NCI-H2227 treated with DMSO at 0.1 percent for 48 hours (cell line): ENCODE measurements around the gene SMIM32.

ENCODE experiments used
- DNase-seq: peaks from one replicate; lab custom pipeline; 2025; lab: John Stamatoyannopoulos, UW

SMIM32 gene

DNA sequence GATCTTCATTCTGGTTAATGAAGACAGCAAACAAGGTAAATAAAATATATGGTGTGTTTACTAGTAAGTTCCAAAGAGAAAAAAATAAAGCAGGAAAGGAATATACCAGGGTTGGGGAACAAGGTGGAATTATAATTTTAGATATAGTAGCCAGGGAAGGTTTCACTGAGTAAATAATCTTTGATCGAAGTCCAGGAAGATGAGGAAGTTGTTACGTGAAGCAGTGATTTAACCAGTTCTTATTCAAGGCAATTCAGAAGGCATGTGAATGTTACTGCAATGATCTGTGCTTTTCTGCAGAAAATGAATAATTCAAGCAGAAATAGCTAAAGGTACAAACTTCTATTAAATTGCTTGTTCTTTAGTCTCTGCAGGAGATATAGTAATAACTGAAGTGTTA is 6.2 kb downstream of the SMIM32 start:
- DNase-seq, result no peak

GRCh38 chr5:136185974-136186665 is 6.8 kb downstream of the SMIM32 start:
- DNase-seq, result no peak

DNA sequence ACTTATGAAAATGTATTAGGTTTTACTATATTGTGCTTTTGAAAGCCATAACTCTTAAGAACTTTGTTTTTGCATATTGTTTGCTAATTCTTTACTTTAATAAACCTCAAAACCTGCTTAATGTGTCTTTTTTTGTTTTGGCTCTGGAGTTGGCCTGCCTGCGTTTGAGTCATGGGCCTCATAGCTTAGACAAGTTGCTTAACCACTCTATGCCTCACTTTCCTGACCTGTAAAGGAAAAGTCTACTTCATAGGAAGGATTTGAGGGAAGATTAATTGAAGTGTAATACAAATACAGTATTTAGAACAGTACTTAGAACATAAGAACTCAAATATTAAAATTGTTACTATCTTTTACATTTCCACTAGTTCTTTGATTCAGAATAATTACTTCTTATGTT is 10.3 kb downstream of the SMIM32 start:
- DNase-seq, result no peak

- DNase-seq, result peak; percentile 20
These were observed 18.8 kb downstream of the SMIM32 start for GRCh38 chr5:136174021-136174659.

DNA sequence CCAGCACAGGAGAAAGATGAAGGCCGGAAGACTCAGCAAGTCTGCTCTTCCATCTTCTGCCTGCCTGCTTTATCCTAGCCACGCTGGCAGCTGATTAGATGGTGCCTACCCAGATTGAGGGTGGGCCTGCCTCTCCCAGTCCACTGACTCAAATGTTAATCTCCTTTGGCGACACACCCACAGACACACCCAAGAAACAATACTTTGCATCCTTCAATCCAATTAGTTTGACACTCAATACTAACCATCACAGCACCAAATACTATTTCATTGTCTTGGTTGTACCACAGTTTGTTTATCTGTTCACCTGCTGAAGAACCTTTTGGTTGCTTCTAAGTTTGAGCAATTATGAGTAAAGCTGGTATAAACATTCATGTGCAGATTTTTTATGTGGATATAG is 23.7 kb downstream of the SMIM32 start:
- no peak for DNase-seq

DNA sequence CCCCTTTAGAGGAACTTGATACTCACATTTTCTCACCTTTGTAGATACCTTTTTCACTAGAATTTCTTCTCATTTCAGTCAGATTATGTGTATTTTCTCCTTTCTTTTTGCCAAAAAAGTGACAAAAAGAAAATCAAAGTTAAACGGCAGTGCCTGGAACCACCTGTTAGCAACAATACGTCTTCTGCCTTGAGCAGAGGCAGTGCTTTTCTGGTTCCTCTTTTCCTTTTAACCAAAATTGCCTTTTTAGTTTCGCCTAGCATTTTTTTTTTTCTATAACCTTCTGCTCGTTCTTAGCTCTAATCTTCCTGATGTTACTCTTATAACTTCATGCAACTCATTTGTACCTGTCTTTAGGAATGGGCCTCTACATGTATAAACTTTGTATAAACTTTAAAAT is 26.1 kb downstream of the SMIM32 start:
- no peak for DNase-seq

DNA sequence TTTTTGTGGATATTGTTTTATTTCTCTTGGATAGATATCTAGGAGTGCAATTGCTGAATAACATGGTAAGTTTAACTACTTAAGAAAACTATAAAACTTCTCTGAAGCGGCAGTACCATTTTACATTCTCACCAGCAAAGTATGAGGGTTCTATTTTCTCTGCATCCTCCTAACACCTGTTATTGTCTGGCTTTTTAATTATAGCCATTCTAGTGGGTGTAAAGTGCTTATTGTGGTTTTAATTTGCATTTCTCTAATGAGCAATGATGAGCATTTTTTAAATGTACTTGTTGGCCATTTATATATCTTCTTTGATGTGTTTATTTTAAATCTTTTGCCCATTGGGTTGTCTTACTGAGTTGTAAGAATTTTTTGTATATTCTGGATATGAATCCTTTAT is 28.7 kb downstream of the SMIM32 start:
- no peak for DNase-seq

DNA sequence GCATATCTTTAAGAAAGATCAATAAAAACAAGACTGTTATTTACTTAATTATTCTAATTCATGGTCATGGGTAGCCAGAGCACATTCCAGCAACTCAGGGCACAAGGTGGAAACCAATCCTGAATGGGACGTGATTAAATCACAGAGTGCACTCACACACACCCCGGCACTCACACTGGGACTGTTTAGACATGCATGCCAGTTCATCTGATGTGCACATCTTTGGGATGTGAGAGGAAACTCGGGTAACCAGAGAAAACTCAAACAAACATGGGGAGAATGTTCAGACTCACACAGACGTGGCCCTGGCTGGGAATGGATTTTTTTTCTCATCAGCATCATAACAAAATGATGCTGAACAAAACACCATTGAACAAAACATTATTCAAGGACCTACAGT is 31.0 kb downstream of the SMIM32 start:
- DNase-seq, result no peak

GRCh38 chr5:136159457-136159856 is 33.5 kb downstream of the SMIM32 start:
- no peak for DNase-seq

DNA sequence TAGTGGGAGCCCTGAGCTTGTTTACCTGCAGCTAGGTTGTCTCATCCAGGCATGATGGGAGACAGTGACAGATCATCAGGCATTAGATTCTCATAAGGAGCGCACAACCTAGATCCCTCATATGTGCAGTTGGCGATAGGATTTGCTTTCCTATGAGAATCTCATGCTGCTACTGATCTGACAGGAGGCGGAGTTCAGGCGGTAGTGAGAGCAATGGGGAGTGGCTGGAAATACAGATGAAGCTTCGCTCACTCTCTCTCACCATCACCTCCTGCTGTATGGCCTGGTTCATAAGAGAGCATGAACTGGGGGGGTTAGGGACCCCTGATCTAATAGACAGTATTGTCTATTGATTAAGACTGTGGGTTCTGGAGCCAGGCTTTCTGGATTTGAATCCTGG is 35.4 kb downstream of the SMIM32 start:
- no peak for DNase-seq

- no peak for DNase-seq
These were observed 37.2 kb downstream of the SMIM32 start for GRCh38 chr5:136155761-136156160.

- no peak for DNase-seq
These were observed 37.9 kb downstream of the SMIM32 start for GRCh38 chr5:136155078-136155477.

GRCh38 chr5:136153581-136154236 is 39.3 kb downstream of the SMIM32 start:
- DNase-seq, result no peak

GRCh38 chr5:136149891-136150290 is 43.1 kb downstream of the SMIM32 start:
- no peak for DNase-seq

- DNase-seq, result no peak
These were observed 45.3 kb downstream of the SMIM32 start for GRCh38 chr5:136147632-136148031.

- DNase-seq, result no peak
These were observed 46.8 kb downstream of the SMIM32 start for GRCh38 chr5:136146201-136146600.

GRCh38 chr5:136145030-136145429 is 47.9 kb downstream of the SMIM32 start:
- no peak for DNase-seq

- DNase-seq, result no peak
These were observed 49.2 kb downstream of the SMIM32 start for GRCh38 chr5:136143763-136144162.

- no peak for DNase-seq
These were observed 49.6 kb downstream of the SMIM32 start for GRCh38 chr5:136143312-136143711.

- DNase-seq, result no peak
These were observed 51.4 kb downstream of the SMIM32 start for GRCh38 chr5:136141561-136141960.
